NOMO-1 treated with DMSO at 0.1 percent for 48 hours (cell line): ENCODE results near the gene TNFSF11.
"Not testable (repeated sequence)": the region's sequence is repeated elsewhere in the genome, so short reads cannot be mapped to it uniquely, and the experiment has no call there.

Source experiments
- DNase-seq: peaks from one replicate; lab custom pipeline; 2025; ENCODE audit not compliant: unreplicated experiment; lab: John Stamatoyannopoulos, UW

Gene TNFSF11

DNA sequence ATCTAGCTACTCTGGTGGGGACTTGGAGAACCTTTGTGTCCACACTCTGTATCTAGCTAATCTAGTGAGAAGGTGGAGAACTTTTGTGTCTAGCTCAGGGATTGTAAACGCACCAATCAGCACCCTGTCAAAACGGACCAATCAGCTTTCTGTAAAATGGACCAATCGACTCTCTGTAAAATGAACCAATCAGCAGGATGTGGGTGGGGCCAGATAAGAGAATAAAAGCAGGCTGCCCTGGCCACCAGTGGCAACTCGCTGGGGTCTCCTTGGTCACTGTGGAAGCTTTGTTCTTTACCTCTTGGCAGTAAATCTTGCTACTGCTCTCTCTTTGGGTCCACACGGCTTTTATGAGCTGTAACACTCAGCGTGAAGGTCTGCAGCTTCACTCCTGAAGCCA is 13.6 kb upstream of the TNFSF11 start:
- not testable (repeated sequence) for DNase-seq

GRCh38 chr13:42561752-42562467 is 12.0 kb upstream of the TNFSF11 start:
- peak; percentile 73 for DNase-seq

GRCh38 chr13:42567906-42568305 is 6.0 kb upstream of the TNFSF11 start:
- no peak for DNase-seq

DNA sequence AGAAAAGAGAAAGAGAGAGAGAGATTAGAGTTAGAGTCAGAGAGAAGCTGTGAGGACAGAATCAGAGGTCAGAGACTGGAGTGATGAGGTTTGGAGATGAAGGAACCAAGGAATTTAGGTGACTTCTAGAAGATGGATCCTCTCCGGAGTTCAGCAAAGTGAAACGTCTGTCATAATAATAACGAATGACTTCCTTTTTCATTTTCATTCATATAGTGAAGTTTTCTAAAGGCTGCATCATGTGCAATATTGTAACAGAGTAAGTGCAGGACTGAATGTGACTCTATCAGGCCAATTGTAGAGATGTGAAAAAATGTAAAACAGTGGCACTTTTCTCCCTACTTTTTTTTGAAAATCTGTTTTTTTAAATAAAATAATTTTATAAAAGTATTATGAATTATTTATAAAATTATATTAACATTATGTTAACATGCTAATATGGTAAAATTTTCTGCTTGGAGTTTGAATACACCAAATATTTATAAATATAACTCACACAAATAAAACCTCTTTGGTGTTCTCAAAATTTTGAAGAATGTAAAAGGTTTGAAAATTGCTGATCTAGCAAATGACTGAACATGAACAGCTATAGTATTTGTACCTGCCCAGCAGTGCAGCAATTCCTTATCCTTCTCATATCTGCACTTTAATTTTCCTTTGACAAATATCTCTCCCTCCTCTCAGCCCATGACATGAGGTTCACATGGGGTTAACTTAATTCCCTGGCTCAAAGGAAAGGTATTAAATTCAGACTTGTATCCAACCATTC is 4.2 kb upstream of the TNFSF11 start:
- peak; percentile 65 for DNase-seq

GRCh38 chr13:42571895-42572294 is 2.1 kb upstream of the TNFSF11 start:
- DNase-seq, result no peak

DNA sequence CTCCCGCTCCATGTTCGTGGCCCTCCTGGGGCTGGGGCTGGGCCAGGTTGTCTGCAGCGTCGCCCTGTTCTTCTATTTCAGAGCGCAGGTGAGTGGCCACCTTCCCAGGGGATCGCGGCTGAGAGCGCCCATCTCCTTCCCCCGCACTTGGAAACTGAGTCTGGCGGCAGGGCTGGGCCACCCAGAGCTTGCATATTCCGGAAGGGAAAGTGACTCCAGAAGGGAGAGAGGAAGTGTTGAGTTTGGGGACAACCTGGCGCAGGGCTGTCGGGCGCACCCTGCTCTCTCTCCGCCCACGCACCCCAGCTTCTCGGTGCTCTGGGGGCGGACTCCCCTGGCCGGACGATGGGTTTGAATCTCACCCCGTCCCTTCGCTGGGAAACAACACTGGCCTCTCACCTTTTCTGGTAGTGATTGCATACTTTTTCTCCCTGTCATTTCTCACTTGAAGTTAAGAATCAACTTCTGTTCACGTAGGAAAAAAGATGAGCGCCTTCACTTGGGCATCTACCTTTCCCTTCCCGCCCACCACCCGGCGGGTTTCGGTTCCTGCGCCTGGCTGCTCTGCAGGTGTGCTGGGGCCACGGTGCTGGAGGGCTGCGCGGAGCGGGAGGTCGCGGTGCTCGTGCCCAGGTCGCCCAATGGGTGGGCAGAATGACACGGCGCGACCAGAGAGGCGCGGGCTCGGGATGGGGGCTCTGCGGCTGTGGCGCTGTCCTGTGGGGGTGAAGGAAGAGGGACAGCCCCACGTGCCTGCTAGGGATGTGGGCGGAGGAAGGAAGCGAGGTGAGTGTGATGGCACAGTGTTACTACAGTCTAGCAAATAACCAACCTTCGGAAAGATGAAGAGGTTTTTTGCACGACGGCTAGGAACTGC is 721 bp downstream of the TNFSF11 start:
- DNase-seq, result no peak

DNA sequence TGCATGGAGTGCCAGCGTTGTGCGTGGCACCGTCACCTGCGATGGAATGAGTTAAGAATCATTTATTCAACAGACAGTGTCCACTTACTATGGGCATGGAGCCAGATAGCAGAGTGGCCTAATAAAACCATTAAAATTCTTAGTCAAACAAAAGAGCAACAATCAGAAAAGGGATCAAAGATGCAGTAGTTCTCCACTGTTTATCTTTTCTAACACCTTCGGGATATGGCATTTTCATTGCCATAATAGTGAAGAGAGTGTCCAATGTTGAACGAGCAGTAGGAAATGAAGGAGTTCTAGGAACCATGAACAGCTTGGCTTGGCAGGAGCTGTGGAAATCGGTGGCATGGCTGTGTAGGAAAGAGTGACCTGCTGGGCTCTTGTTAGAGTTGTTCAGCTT is 2.0 kb downstream of the TNFSF11 start:
- DNase-seq, result no peak

DNA sequence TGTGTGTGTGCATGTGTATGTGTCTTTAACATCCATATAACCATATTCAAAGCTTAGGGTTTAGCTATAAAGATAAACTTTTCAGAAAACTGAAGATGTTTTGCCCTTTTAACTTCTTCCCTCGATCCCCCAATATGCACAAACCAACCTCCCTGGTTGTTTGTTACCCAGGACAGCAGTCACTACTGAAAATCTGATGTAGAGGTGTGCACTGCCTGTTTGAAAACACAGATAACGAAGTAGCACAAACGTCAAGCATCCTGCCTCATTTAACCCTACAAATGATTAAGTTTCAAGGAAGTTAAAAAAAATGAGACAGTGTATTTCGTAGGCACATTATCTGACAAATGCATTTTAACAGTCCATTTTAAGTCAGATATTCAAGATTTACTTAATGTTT is 3.6 kb downstream of the TNFSF11 start:
- DNase-seq, result no peak

- DNase-seq, result no peak
Observed at GRCh38 chr13:42580644-42581043, 6.7 kb downstream of the TNFSF11 start.

DNA sequence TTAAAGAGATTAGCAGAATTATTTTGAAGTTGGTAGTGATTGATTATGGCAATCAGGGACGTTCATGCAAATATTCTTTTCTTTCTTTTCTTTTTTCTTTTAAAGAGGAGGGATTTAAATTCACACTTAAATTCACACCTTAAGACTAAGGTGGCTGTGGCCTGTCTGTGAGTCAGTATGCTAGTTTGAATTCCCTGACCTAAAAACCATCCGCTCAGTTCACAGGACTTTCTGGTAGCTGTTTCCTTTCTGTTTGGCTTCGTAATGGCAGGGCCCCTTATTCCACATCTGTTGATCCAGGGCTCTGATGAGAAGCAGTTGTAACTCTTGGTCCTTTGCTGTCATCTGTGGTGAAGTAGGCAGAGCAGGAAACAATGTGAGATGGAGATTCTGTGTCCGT is 7.5 kb downstream of the TNFSF11 start:
- no peak for DNase-seq

DNA sequence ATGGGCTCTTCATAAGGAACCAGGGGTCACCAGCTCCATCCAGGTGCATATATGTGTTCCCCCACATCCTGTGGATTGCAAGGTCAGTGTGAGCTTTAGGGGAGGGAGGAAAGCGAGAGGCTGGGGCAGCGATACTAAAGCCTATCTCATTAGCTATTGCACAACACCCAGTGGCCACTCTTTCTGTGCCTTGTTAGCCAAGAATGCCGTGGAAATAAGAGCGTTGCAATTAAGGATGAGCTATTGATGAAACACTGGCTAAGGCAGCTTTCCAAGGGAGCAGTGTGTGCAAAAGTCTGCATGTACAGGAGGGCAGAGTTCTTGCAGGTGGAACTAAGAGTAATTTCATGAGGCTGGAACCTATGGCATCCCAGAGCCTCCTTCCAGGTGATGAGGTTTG is 17.6 kb downstream of the TNFSF11 start:
- DNase-seq, result no peak

- no peak for DNase-seq
Observed at GRCh38 chr13:42592915-42593900, 19.3 kb downstream of the TNFSF11 start.

GRCh38 chr13:42594481-42595252 is 20.7 kb downstream of the TNFSF11 start:
- DNase-seq, result peak; percentile 79

GRCh38 chr13:42595253-42595571 is 21.3 kb downstream of the TNFSF11 start:
- no peak for DNase-seq

DNA sequence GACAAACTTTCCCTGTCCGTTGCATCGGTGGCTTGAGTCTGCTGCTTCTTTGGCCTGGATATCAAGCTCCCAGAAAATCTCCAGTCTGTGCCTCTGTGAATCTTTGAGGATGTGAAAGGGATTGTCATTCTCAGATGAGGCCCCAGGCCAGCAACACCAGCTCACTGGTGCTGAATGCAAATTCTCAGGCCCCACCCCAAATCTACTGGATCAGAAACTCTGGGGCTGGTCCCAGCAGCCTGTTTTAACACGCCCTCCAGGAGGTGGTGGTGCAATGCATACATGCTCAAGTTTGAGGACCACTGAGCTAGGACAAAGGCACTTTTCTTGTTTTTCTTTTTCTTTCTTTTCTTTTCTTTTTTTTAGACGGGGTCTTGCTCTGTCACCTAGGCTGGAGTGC is 23.6 kb downstream of the TNFSF11 start:
- DNase-seq, result no peak

GRCh38 chr13:42600943-42601342 is 27.0 kb downstream of the TNFSF11 start:
- no peak for DNase-seq

GRCh38 chr13:42602906-42603305 is 29.0 kb downstream of the TNFSF11 start:
- DNase-seq, result peak; percentile 37

- DNase-seq, result peak; percentile 22
Observed at GRCh38 chr13:42603571-42603970, 29.6 kb downstream of the TNFSF11 start.

GRCh38 chr13:42607546-42607945 is 33.6 kb downstream of the TNFSF11 start:
- DNase-seq, result no peak

DNA sequence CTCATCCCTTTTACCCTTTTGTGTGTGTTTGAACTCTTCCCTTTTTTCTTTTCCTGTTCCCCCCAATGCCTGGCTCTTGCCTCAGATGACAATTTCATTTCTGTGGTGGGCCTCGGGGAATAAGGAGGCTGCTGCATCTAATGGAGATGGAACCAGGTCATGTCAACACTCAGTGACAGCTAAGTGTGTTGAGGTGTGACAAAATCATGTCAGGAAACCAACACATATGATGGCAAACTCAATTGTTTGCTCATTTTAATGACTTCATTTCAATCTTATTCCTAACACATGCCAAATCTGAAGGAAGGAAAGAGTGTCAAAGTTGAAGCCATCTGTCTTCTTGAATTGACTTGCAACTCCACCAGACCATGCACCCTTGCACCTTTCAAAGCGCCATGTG is 36.7 kb downstream of the TNFSF11 start:
- DNase-seq, result peak; percentile 23
